ENCODE measurements around the gene DICER1.
A peak's percentile ranks its signal among the peaks of the same experiment; 100 is the strongest.

Gene DICER1

DNA sequence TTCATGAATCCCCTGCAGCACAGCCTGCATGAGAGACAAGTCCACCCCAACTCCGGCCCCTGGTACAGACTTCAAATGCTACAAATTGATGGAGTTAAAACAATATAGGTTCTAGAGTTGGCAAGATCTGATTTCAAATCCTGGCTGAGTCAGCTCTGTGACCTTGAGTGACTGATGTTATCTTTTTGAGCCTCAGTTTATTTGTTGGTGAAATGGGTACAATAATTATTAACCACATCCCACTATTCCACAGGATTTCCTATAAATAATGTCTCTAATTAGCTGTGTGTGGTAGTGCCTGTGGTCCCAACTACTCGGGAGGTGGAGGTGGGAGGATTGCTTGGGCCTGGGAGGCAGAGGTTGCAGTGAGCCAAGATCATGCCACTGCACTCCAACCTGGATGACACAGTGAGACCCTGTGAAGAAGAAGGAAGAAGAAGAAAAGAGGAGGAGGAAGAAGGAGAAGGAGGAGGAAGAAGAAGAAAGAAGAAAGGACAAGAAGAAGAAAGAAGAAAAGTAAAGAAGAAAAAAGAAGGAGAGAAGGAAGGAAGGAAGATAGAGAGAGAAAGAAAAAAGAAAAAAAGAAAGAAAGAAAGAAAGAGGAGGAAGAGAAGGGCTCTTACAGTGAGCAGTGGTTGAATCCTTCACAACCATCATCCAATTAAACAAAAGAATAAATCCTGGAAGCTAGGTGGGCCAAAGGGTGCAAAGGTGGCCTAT lies 39.7 kb upstream of the DICER1 start:
- H3K4me3 ChIP-seq (ENCODE audit: low read depth in 1 of 5, low read length in 5 of 5), result no peak overlapping the region
- H3K9me3 ChIP-seq (ENCODE audit: control insufficient read depth in 5 of 5, low read length in 5 of 5), result no peaks in the 10 kb centered on the region
- no peak overlapping the region for H3K9ac ChIP-seq (ENCODE audit: low read length in 5 of 5)
- H3K27ac ChIP-seq (ENCODE audit: low read depth, low read length), result no peak overlapping the region
- no peaks in the 10 kb centered on the region for H3K27me3 ChIP-seq (ENCODE audit: control insufficient read depth in 5 of 5, insufficient read depth in 4 of 5, low read length in 5 of 5)
- H3K36me3 ChIP-seq (ENCODE audit: control insufficient read depth in 5 of 5, insufficient read depth in 5 of 5, low read length in 5 of 5), result peaks cover 0 to 42% (median 21%) of the 10 kb centered on the region in 5 donors
- peaks cover 0 to 6% (median 4%) of the 10 kb centered on the region in 5 donors for H3K4me1 ChIP-seq (ENCODE audit: control insufficient read depth in 5 of 5, insufficient read depth in 5 of 5, low read length in 5 of 5)

DNA sequence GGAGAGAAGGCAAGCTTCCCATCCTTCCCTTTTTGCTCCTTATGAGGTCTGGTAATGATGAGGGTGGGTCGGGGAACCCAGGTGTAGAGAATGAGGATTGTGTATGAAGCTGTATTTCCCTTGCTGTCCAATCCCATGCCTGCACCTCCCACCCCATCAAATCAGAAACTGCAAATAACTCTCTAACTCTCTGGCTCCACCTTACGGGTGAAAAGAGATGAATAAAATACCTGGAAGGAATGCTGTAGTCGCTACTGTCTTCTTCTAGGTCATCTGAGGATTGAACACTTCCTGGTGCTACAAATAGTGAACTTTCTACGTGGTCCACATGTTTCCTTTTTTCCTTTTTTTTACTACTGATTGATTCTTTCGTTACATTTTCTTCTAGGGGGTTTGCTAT lies 38.9 kb upstream of the DICER1 start:
- Histone ChIP-seq H3K27me3 (ENCODE audit: control insufficient read depth in 5 of 5, insufficient read depth in 4 of 5, low read length in 5 of 5) (no peaks in the 10 kb centered on the region), H3K27ac (ENCODE audit: low read depth, low read length) (no peak overlapping the region), H3K9me3 (ENCODE audit: control insufficient read depth in 5 of 5, low read length in 5 of 5) (no peaks in the 10 kb centered on the region), H3K36me3 (ENCODE audit: control insufficient read depth in 5 of 5, insufficient read depth in 5 of 5, low read length in 5 of 5) (peaks cover 0 to 45% (median 21%) of the 10 kb centered on the region in 5 donors), H3K4me1 (ENCODE audit: control insufficient read depth in 5 of 5, insufficient read depth in 5 of 5, low read length in 5 of 5) (peaks cover 0 to 10% (median 6%) of the 10 kb centered on the region in 5 donors), H3K4me3 (ENCODE audit: low read depth in 1 of 5, low read length in 5 of 5) (no peak overlapping the region), H3K9ac (ENCODE audit: low read length in 5 of 5) (no peak overlapping the region)

DNA sequence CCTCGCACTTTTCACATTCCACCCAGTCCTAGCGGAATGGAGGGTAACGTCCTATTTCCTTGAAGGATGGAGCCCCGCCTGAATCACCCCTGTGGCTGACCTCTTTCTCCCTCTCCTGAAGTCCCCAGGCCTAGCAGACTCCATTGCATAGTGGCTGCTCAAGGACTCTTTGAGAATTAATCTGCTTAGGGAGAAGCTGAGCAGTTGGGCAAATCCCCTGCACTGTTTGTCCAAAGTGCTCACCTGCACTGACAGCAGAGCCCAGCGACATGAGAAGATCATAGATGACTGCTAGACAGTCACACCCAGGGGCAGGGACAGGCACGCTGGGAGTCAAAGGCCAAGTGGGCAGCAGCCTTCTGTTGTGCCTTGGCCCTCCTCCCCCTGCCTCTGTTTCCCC lies 37.7 kb upstream of the DICER1 start:
- Histone ChIP-seq H3K4me3 (ENCODE audit: low read depth in 1 of 5, low read length in 5 of 5) (no peak overlapping the region), H3K4me1 (ENCODE audit: control insufficient read depth in 5 of 5, insufficient read depth in 5 of 5, low read length in 5 of 5) (peaks cover 0 to 17% (median 6%) of the 10 kb centered on the region in 5 donors), H3K36me3 (ENCODE audit: control insufficient read depth in 5 of 5, insufficient read depth in 5 of 5, low read length in 5 of 5) (peaks cover 0 to 50% (median 26%) of the 10 kb centered on the region in 5 donors), H3K9me3 (ENCODE audit: control insufficient read depth in 5 of 5, low read length in 5 of 5) (no peaks in the 10 kb centered on the region), H3K27ac (ENCODE audit: low read depth, low read length) (no peak overlapping the region), H3K9ac (ENCODE audit: low read length in 5 of 5) (no peak overlapping the region), H3K27me3 (ENCODE audit: control insufficient read depth in 5 of 5, insufficient read depth in 4 of 5, low read length in 5 of 5) (no peaks in the 10 kb centered on the region)

DNA sequence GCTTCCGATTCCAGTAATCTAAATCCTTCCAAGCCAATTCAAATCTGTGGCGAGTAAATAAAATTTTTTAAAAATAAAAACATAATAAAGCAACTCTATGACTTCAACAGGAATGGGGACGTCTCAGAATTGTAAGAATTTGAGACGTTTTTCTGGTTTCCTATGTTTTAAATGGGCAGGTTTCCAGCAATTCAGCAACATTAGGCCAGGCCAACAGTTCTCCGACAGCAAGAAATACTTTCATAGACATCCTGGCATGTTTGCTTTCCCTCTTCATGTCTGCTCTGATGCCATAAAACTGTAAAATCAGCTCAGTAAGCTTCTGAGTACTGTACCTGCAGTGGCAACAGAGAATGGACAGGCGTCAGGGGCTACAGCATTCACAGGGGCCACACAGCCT lies 35.8 kb upstream of the DICER1 start:
- peaks cover 0 to 30% (median 6%) of the 10 kb centered on the region in 5 donors for H3K4me1 ChIP-seq (ENCODE audit: control insufficient read depth in 5 of 5, insufficient read depth in 5 of 5, low read length in 5 of 5)
- peaks cover 0 to 4% (median 0%) of the 10 kb centered on the region in 5 donors for H3K9me3 ChIP-seq (ENCODE audit: control insufficient read depth in 5 of 5, low read length in 5 of 5)
- H3K36me3 ChIP-seq (ENCODE audit: control insufficient read depth in 5 of 5, insufficient read depth in 5 of 5, low read length in 5 of 5), result peaks cover 0 to 43% (median 26%) of the 10 kb centered on the region in 5 donors
- H3K27ac ChIP-seq (ENCODE audit: low read depth, low read length), result no peak overlapping the region
- peak overlapping the region in 3 of 5 donors; percentile 7 to 62 (median 15) for H3K9ac ChIP-seq (ENCODE audit: low read length in 5 of 5)
- H3K4me3 ChIP-seq (ENCODE audit: low read depth in 1 of 5, low read length in 5 of 5), result no peak overlapping the region
- H3K27me3 ChIP-seq (ENCODE audit: control insufficient read depth in 5 of 5, insufficient read depth in 4 of 5, low read length in 5 of 5), result no peaks in the 10 kb centered on the region

- Histone ChIP-seq H3K9ac (ENCODE audit: low read length in 5 of 5) (no peak overlapping the region), H3K9me3 (ENCODE audit: control insufficient read depth in 5 of 5, low read length in 5 of 5) (peaks cover 0 to 7% (median 0%) of the 10 kb centered on the region in 5 donors), H3K27me3 (ENCODE audit: control insufficient read depth in 5 of 5, insufficient read depth in 4 of 5, low read length in 5 of 5) (no peaks in the 10 kb centered on the region), H3K4me3 (ENCODE audit: low read depth in 1 of 5, low read length in 5 of 5) (no peak overlapping the region), H3K27ac (ENCODE audit: low read depth, low read length) (no peak overlapping the region), H3K36me3 (ENCODE audit: control insufficient read depth in 5 of 5, insufficient read depth in 5 of 5, low read length in 5 of 5) (peaks cover 0 to 41% (median 30%) of the 10 kb centered on the region in 5 donors), H3K4me1 (ENCODE audit: control insufficient read depth in 5 of 5, insufficient read depth in 5 of 5, low read length in 5 of 5) (peaks cover 0 to 30% (median 6%) of the 10 kb centered on the region in 5 donors)
These were observed 35.0 kb upstream of the DICER1 start for GRCh38 chr14:95192311-95192710.

DNA sequence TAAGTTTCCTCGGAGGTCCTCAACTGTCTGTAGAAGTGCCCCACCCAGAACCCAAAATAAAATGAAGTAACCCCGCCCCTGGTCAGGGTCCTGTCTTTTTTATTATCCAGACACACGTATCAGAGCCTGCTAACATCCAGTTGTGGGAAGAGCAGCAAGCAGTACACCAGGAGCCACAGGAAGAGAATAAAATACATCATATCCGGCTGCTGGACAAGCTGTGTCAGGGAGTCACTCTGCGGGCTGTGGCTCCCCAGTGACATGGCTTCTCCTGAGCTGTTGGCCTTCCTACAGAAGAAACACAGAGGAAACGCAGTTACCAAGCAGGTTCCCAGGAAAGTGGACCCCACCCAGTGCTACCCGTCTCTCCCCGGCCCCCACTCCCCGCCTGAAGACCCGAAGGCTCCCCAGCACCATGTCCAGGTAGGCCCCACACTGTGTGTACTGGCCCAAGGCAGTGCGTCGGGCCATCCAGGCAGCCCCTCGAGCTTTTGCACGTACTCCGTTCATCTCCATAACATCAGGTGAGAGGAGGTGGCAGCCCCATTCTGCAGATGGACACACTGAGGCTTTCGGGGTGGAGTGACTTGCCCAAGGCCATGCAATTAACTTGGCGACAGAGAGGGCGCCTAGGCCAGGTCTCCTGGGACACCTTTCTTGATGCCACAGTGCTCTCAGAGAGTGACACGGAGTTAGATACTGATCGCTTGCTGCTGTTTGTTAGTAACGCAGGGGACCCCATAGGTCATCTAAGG lies 34.3 kb upstream of the DICER1 start:
- no peaks in the 10 kb centered on the region for H3K27me3 ChIP-seq (ENCODE audit: control insufficient read depth in 5 of 5, insufficient read depth in 4 of 5, low read length in 5 of 5)
- peaks cover 0 to 7% (median 0%) of the 10 kb centered on the region in 5 donors for H3K9me3 ChIP-seq (ENCODE audit: control insufficient read depth in 5 of 5, low read length in 5 of 5)
- peak overlapping the region in 1 of 5 donors; percentile 11 for H3K4me3 ChIP-seq (ENCODE audit: low read depth in 1 of 5, low read length in 5 of 5)
- no peak overlapping the region for H3K27ac ChIP-seq (ENCODE audit: low read depth, low read length)
- peak overlapping the region in 1 of 5 donors; percentile 45 for H3K9ac ChIP-seq (ENCODE audit: low read length in 5 of 5)
- H3K36me3 ChIP-seq (ENCODE audit: control insufficient read depth in 5 of 5, insufficient read depth in 5 of 5, low read length in 5 of 5), result peaks cover 0 to 40% (median 29%) of the 10 kb centered on the region in 5 donors
- peaks cover 0 to 34% (median 7%) of the 10 kb centered on the region in 5 donors for H3K4me1 ChIP-seq (ENCODE audit: control insufficient read depth in 5 of 5, insufficient read depth in 5 of 5, low read length in 5 of 5)

- Histone ChIP-seq H3K27ac (ENCODE audit: low read depth, low read length) (no peak overlapping the region), H3K4me1 (ENCODE audit: control insufficient read depth in 5 of 5, insufficient read depth in 5 of 5, low read length in 5 of 5) (peaks cover 0 to 38% (median 13%) of the 10 kb centered on the region in 5 donors), H3K9ac (ENCODE audit: low read length in 5 of 5) (no peak overlapping the region), H3K9me3 (ENCODE audit: control insufficient read depth in 5 of 5, low read length in 5 of 5) (peaks cover 0 to 7% (median 0%) of the 10 kb centered on the region in 5 donors), H3K27me3 (ENCODE audit: control insufficient read depth in 5 of 5, insufficient read depth in 4 of 5, low read length in 5 of 5) (no peaks in the 10 kb centered on the region), H3K4me3 (ENCODE audit: low read depth in 1 of 5, low read length in 5 of 5) (no peak overlapping the region), H3K36me3 (ENCODE audit: control insufficient read depth in 5 of 5, insufficient read depth in 5 of 5, low read length in 5 of 5) (peaks cover 0 to 37% (median 24%) of the 10 kb centered on the region in 5 donors)
These were observed 33.5 kb upstream of the DICER1 start for GRCh38 chr14:95190857-95191256.

GRCh38 chr14:95190346-95190840 lies 33.1 kb upstream of the DICER1 start:
- Histone ChIP-seq H3K4me3 (ENCODE audit: low read depth in 1 of 5, low read length in 5 of 5) (no peak overlapping the region), H3K27ac (ENCODE audit: low read depth, low read length) (no peak overlapping the region), H3K27me3 (ENCODE audit: control insufficient read depth in 5 of 5, insufficient read depth in 4 of 5, low read length in 5 of 5) (no peaks in the 10 kb centered on the region), H3K9me3 (ENCODE audit: control insufficient read depth in 5 of 5, low read length in 5 of 5) (peaks cover 0 to 7% (median 0%) of the 10 kb centered on the region in 5 donors), H3K36me3 (ENCODE audit: control insufficient read depth in 5 of 5, insufficient read depth in 5 of 5, low read length in 5 of 5) (peaks cover 0 to 32% (median 21%) of the 10 kb centered on the region in 5 donors), H3K9ac (ENCODE audit: low read length in 5 of 5) (no peak overlapping the region), H3K4me1 (ENCODE audit: control insufficient read depth in 5 of 5, insufficient read depth in 5 of 5, low read length in 5 of 5) (peaks cover 0 to 43% (median 17%) of the 10 kb centered on the region in 5 donors)

DNA sequence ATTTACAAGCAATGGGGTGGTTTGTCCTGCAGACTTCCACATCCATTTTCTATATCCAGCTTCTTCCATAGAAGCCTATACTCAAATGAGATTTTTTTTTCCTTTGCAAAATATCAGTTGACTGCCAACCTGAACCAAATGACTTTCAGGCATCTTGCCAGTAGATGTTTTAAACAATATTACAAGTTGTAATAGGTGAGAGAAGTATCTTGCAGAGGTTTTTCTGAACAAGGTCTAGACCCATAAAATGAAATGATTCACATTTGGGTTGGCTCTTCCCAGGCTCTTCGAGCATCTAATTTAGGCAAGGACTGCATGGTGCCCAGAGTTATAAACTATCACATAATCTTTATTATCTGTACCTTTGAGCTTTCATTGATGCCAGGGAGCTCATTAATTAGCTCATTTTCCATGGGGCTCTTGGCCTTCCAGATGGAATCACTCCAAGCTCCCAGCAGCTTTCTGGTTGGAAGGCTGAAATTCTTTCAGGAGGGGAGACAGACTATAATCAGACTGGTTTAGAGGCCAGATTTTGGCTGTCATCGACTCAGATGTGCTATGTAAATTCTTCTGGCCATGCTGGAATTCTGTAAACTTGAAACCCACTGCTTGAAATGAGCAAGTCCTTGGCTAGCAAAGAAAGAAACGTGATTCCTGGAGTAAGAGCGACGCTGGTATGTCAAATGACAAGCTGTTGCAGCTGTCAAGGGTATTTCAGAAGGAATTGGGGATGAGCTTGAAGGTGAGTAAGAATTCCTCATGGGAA lies 32.2 kb upstream of the DICER1 start:
- Histone ChIP-seq H3K9ac (ENCODE audit: low read length in 5 of 5) (no peak overlapping the region), H3K36me3 (ENCODE audit: control insufficient read depth in 5 of 5, insufficient read depth in 5 of 5, low read length in 5 of 5) (peaks cover 0 to 27% (median 16%) of the 10 kb centered on the region in 5 donors), H3K4me1 (ENCODE audit: control insufficient read depth in 5 of 5, insufficient read depth in 5 of 5, low read length in 5 of 5) (peaks cover 0 to 51% (median 26%) of the 10 kb centered on the region in 5 donors), H3K9me3 (ENCODE audit: control insufficient read depth in 5 of 5, low read length in 5 of 5) (peaks cover 0 to 7% (median 0%) of the 10 kb centered on the region in 5 donors), H3K27me3 (ENCODE audit: control insufficient read depth in 5 of 5, insufficient read depth in 4 of 5, low read length in 5 of 5) (no peaks in the 10 kb centered on the region), H3K27ac (ENCODE audit: low read depth, low read length) (no peak overlapping the region), H3K4me3 (ENCODE audit: low read depth in 1 of 5, low read length in 5 of 5) (no peak overlapping the region)
